Right lobe of liver (tissue), 6 donors: Measurements from ENCODE around the gene NLRP13. TPM values are rescaled to one million over a fixed set of nuclear protein-coding genes. Genes with fewer than 3 reads are reported as not detected.

Experiments
- ATAC-seq, 4 donors: fragments of 200-7000 bp; cut with Tn5 transposase; one replicate each; pipeline ENCODE4 v1.9.1; 2020; ENCODE audit warnings: mild to moderate bottlenecking in 4 of 4, moderate library complexity in 4 of 4
- DNase-seq, 3 donors: peaks; one replicate each; pipeline ENCODE4 v3.0.0-alpha.2; 2020
- H3K27ac ChIP-seq, 3 donors: fragments of 200-600 bp; one replicate each; pipeline ENCODE4 v1.8.0; 2022
- H3K27me3 ChIP-seq, 2 donors: fragments of 200-600 bp; one replicate each; pipeline ENCODE4 v1.8.0; 2022
- H3K36me3 ChIP-seq, 4 donors: fragments of 200-600 bp; sonication (generic) in 1 of 4; one replicate each; pipeline versions ENCODE4 v1.5.1 to v1.8.0; 2017 to 2022; ENCODE audit warnings: control low read depth in 1 of 4
- H3K4me1 ChIP-seq, 4 donors: fragments of 200-600 bp; sonication (generic) in 1 of 4; one replicate each; pipeline versions ENCODE4 v1.5.1 to v1.8.0; 2017 to 2022; ENCODE audit warnings: control low read depth in 1 of 4
- H3K4me3 ChIP-seq, 3 donors: fragments of 200-600 bp; one replicate each; pipeline ENCODE4 v1.8.0; 2022
- H3K9me3 ChIP-seq, 4 donors: fragments of 200-600 bp; sonication (generic) in 1 of 4; one replicate each; pipeline versions ENCODE4 v1.5.1 to v1.8.0; 2017 to 2022; ENCODE audit warnings: control low read depth in 1 of 4
- POLR2A ChIP-seq: fragments of 450-650 bp; IDR thresholded peaks from one replicate; pipeline ENCODE4 v1.6.1; 2017; ENCODE audit warnings: antibody characterized with exemption, mild to moderate bottlenecking
- WGBS: methylation state at CpG from one replicate; pipeline ENCODE4 v1.1.6; 2018; ENCODE audit warnings: low coverage, low lambda C conversion rate; ENCODE audit not compliant: insufficient coverage; ENCODE audit errors: missing lambda C conversion rate; 5-methylcytosine and 5-hydroxymethylcytosine counted together
- intact Hi-C, 2 donors: fragments of 100-400 bp; cut with DNase I; formaldehyde crosslinking; loops; one replicate each; pipeline versions ENCODE4 v1.11.2 to v1.14.1; 2022
- total RNA-seq, 6 experiments: library from RNA; depleted of rRNA in 2 of 6; stranded (reverse); fragments of >200 nt in 2 of 6; fragmentation: NEBNext Ultra II Directional in 3 of 6; extraction: Animal tissue kit (Norgen Biotek cat#: 25700) in 3 of 6; gene quantifications; one replicate each; pipeline versions ENCODE4 v1.1.0 to v1.2.4, GENCODE V29; 2016 to 2023
- TF ChIP-seq, protein P1 (sequence below), 4 donors: fragments of 200-600 bp in 3 of 4; fragments of 450-650 bp in 1 of 4; IDR thresholded peaks; one replicate each; pipeline versions ENCODE4 v1.5.1 to v1.8.0; 2016 to 2022; ENCODE audit warnings: antibody characterized with exemption in 4 of 4, mild to moderate bottlenecking in 2 of 4
- donor health status: DM: no; HTN: yes; CAD: no.
- donor health status: DM: no; HTN: no; CAD: no.
- donor health status: DM: no; HTN: no; CAD: no.
- donor health status: DM: no; HTN: yes; CAD: no.
- donor health status: DM: no; HTN: yes; CAD: no.

NLRP13 gene
- total RNA-seq, 6 experiments from 2014 or later = not detected

DNA sequence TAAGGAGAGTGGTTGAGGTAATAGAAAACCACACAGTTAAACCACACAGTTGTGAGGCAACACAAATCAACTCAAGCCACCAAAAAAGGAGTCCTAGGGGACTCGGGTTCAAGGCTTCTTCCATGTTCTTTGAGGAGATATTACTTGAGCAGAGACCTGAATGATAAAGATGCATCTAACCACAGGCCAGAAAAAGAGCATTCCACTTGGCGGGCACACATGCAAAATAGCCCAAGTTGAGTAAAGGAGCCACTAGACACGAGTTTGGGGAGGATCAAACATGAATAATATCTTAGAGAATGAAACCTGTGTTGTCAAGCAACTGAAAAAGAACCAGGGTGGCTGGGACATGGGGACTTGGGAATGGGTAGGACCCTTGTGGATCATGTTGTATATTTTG lies 65.6 kb downstream of the NLRP13 start:
- Histone ChIP-seq H3K27me3 (no peaks in the 10 kb centered on the region), H3K27ac (no peak overlapping the region), H3K9me3 (no peaks in the 10 kb centered on the region), H3K4me3 (no peak overlapping the region), H3K36me3 (no peaks in the 10 kb centered on the region), H3K4me1 (no peaks in the 10 kb centered on the region)
- TF ChIP-seq POLR2A = no peak
- TF ChIP-seq, protein P1, sequence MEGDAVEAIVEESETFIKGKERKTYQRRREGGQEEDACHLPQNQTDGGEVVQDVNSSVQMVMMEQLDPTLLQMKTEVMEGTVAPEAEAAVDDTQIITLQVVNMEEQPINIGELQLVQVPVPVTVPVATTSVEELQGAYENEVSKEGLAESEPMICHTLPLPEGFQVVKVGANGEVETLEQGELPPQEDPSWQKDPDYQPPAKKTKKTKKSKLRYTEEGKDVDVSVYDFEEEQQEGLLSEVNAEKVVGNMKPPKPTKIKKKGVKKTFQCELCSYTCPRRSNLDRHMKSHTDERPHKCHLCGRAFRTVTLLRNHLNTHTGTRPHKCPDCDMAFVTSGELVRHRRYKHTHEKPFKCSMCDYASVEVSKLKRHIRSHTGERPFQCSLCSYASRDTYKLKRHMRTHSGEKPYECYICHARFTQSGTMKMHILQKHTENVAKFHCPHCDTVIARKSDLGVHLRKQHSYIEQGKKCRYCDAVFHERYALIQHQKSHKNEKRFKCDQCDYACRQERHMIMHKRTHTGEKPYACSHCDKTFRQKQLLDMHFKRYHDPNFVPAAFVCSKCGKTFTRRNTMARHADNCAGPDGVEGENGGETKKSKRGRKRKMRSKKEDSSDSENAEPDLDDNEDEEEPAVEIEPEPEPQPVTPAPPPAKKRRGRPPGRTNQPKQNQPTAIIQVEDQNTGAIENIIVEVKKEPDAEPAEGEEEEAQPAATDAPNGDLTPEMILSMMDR (IDR thresholded peaks at IDR 0.05) = no peak
- DNase-seq (no peak), ATAC-seq (no peak)
- intact Hi-C loops = no loop called here
- 35% methylated on average over 3 of the region's 3 CpGs for WGBS

DNA sequence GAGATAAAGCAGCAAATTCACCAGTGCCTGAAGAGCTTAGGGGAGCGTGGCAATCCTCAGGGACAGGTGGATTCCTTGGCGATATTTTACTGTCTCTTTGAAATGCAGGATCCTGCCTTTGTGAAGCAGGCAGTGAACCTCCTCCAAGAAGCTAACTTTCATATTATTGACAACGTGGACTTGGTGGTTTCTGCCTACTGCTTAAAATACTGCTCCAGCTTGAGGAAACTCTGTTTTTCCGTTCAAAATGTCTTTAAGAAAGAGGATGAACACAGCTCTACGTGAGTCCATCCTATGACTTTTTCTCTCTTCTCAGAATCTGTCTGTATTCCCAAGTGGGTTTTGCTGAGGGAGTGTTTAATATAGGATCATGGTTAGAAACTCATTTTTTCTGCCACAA lies 73.2 kb downstream of the NLRP13 start:
- no peaks in the 10 kb centered on the region for H3K4me1 ChIP-seq
- intact Hi-C loops = no loop called here
- TF ChIP-seq, protein P1 (IDR thresholded peaks at IDR 0.05) = no peak
- TF ChIP-seq POLR2A = no peak
- ATAC-seq = no peak
- H3K4me3 ChIP-seq = no peak overlapping the region
- 47% methylated on average over 5 of the region's 5 CpGs for WGBS
- H3K27me3 ChIP-seq = no peaks in the 10 kb centered on the region
- H3K36me3 ChIP-seq = no peaks in the 10 kb centered on the region
- H3K27ac ChIP-seq = no peak overlapping the region
- DNase-seq = no peak
- no peaks in the 10 kb centered on the region for H3K9me3 ChIP-seq

DNA sequence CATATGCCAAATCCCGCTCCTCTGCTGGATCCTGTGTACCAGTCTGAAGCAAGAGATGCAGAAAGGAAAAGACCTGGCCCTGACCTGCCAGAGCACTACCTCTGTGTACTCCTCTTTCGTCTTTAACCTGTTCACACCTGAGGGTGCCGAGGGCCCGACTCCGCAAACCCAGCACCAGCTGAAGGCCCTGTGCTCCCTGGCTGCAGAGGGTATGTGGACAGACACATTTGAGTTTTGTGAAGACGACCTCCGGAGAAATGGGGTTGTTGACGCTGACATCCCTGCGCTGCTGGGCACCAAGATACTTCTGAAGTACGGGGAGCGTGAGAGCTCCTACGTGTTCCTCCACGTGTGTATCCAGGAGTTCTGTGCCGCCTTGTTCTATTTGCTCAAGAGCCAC lies 73.7 kb downstream of the NLRP13 start:
- H3K36me3 ChIP-seq = no peaks in the 10 kb centered on the region
- no peak for TF ChIP-seq POLR2A
- TF ChIP-seq, protein P1 (IDR thresholded peaks at IDR 0.05) = no peak
- no peak for DNase-seq
- no peak overlapping the region for H3K4me3 ChIP-seq
- intact Hi-C loops = no loop called here
- no peaks in the 10 kb centered on the region for H3K4me1 ChIP-seq
- no peaks in the 10 kb centered on the region for H3K27me3 ChIP-seq
- H3K27ac ChIP-seq = no peak overlapping the region
- no peaks in the 10 kb centered on the region for H3K9me3 ChIP-seq
- 66% methylated on average over 2 of the region's 14 CpGs for WGBS
- ATAC-seq = no peak

DNA sequence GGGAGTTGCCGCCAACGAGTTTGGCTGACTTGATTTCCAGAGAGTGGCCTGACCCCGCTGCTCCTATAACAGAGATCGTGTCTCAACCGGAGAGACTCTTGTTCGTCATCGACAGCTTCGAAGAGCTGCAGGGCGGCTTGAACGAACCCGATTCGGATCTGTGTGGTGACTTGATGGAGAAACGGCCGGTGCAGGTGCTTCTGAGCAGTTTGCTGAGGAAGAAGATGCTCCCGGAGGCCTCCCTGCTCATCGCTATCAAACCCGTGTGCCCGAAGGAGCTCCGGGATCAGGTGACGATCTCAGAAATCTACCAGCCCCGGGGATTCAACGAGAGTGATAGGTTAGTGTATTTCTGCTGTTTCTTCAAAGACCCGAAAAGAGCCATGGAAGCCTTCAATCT lies 74.2 kb downstream of the NLRP13 start:
- no peak for DNase-seq
- Histone ChIP-seq H3K27me3 (no peaks in the 10 kb centered on the region), H3K4me3 (no peak overlapping the region), H3K9me3 (no peaks in the 10 kb centered on the region), H3K36me3 (no peaks in the 10 kb centered on the region), H3K4me1 (no peaks in the 10 kb centered on the region), H3K27ac (no peak overlapping the region)
- WGBS = 76% methylated on average over 6 of the region's 23 CpGs
- no peak for ATAC-seq
- TF ChIP-seq POLR2A = no peak
- TF ChIP-seq, protein P1 (IDR thresholded peaks at IDR 0.05) = no peak
- intact Hi-C loops = no loop called here

DNA sequence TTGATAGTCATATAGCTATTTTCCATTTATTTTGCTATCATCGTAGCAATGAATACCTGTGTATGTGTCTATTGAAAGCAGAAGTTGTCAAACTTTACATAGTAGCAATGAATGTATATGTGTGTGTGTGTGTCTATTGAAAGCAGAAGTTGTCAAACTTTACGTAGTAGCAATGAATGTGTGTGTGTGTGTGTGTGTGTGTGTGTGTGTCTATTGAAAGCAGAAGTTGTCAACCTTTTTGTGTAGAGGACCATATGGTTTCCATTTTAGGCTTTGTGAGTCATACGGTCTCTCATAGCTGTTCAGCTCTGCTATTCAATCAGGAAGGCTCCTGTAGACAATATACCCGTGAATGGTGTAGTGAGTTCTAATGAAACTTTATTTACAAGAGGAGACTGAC lies 75.0 kb downstream of the NLRP13 start:
- TF ChIP-seq, protein P1 (IDR thresholded peaks at IDR 0.05) = no peak
- ATAC-seq (no peak), DNase-seq (no peak)
- no peaks in the 10 kb centered on the region for H3K36me3 ChIP-seq
- H3K4me1 ChIP-seq = no peaks in the 10 kb centered on the region
- H3K27ac ChIP-seq = no peak overlapping the region
- 45% methylated on average over 4 of the region's 4 CpGs for WGBS
- no peaks in the 10 kb centered on the region for H3K9me3 ChIP-seq
- no peaks in the 10 kb centered on the region for H3K27me3 ChIP-seq
- intact Hi-C loops = no loop called here
- H3K4me3 ChIP-seq = no peak overlapping the region
